ENCODE data around the gene MACC1. TPM values are rescaled to one million over a fixed set of nuclear protein-coding genes. Genes with fewer than 3 reads are reported as not detected.

Gene MACC1
- total and polyA plus RNA-seq, 9 of the 15 experiments (the other 6 are each of a cell fraction or from before 2014, with no cell fraction given): 5.9 to 30.2 (median 10.4) TPM

- TF ChIP-seq MEIS2 (IDR thresholded peaks at IDR 0.05; ENCODE audit: partially characterized antibody) (peak; percentile 57), ZNF12 (CRISPR knock-in tag; IDR thresholded peaks at IDR 0.05) (no peak), GATA2 (CRISPR knock-in tag; IDR thresholded peaks at IDR 0.05) (no peak), MCM5 (IDR thresholded peaks at IDR 0.05; ENCODE audit: low read depth) (no peak), ZNF586 (CRISPR knock-in tag; conservative IDR thresholded peaks at IDR 0.05) (no peak), NR2C2 (CRISPR knock-in tag; IDR thresholded peaks at IDR 0.05) (no peak), NR2C2 (tag; IDR thresholded peaks at IDR 0.05) (peak; percentile 85), PREB (CRISPR knock-in tag; IDR thresholded peaks at IDR 0.05) (no peak), MTA3 (IDR thresholded peaks at IDR 0.05; ENCODE audit: borderline replicate concordance) (no peak), KAT8 (IDR thresholded peaks at IDR 0.05; ENCODE audit: low read depth) (no peak), TGIF2 (CRISPR knock-in tag; IDR thresholded peaks at IDR 0.05) (no peak), LEF1 (IDR thresholded peaks at IDR 0.05) (peak; percentile 34; the same call in 1 of the 2 replicates), ZNF592 (IDR thresholded peaks at IDR 0.05) (0 out of 2 replicates have a peak, but pooled peaks have one; percentile 22), MITF (IDR thresholded peaks at IDR 0.05) (no peak), NR2C1 (IDR thresholded peaks at IDR 0.05) (peak; percentile 50; the same call in 1 of the 2 replicates), NR2C1 (tag; IDR thresholded peaks at IDR 0.05) (no peak; the same call in 1 of the 2 replicates), PRMT5 (CRISPR knock-in tag; IDR thresholded peaks at IDR 0.05) (no peak), MXI1 (IDR thresholded peaks at IDR 0.05; ENCODE audit: low read depth, low read length) (no peak), ZNF77 (CRISPR knock-in tag; IDR thresholded peaks at IDR 0.05) (no peak), GABPA (tag; conservative IDR thresholded peaks at IDR 0.05; ENCODE audit: low read depth) (0 out of 2 replicates have a peak, but pooled peaks have one; percentile 17), C11orf30 (IDR thresholded peaks at IDR 0.05; ENCODE audit: low read depth) (no peak), ETV5 (CRISPR knock-in tag; IDR thresholded peaks at IDR 0.05; ENCODE audit: low read depth) (no peak), RFX7 (CRISPR knock-in tag; IDR thresholded peaks at IDR 0.05) (no peak), ARNT (IDR thresholded peaks at IDR 0.05) (no peak), ZNF143 (CRISPR knock-in tag; IDR thresholded peaks at IDR 0.05) (no peak), HDAC3 (IDR thresholded peaks at IDR 0.05; ENCODE audit: borderline replicate concordance, partially characterized antibody) (no peak), CBFA2T2 (conservative IDR thresholded peaks at IDR 0.05) (no peak)
Observed at GRCh38 chr7:20201380-20201779, 15.8 kb downstream of the MACC1 start (continued).
